Hematopoietic multipotent progenitor cell treated with erythropoietin and hydrocortisone succinate and interleukin-3 and kit ligand, for 4 days (in vitro differentiated cells): Measurements from ENCODE around the gene SNX30.
A peak's percentile ranks its signal among the peaks of the same experiment; 100 is the strongest.
"Not testable (repeated sequence)": the region's sequence is repeated elsewhere in the genome, so short reads cannot be mapped to it uniquely, and the experiment has no call there.

Experiments used
- DNase-seq: peaks from one replicate; pipeline ENCODE4 v3.0.0-alpha.2; 2015

Gene SNX30

GRCh38 chr9:112750016-112750763 lies at the start of gene SNX30:
Gene SNX30, plus strand, starts transcription at chr9:112750760. Its CDS starts 242 bp downstream, at chr9:112751002.
- peak; percentile 94 for DNase-seq

GRCh38 chr9:112703304-112703703 lies 47.3 kb upstream of the SNX30 start:
- DNase-seq: no peak

GRCh38 chr9:112705768-112706427 lies 44.7 kb upstream of the SNX30 start:
- peak; percentile 22 for DNase-seq

GRCh38 chr9:112711050-112711689 lies 39.4 kb upstream of the SNX30 start:
- peak; percentile 60 for DNase-seq

GRCh38 chr9:112712678-112713077 lies 37.9 kb upstream of the SNX30 start:
- DNase-seq: no peak

GRCh38 chr9:112717661-112718331 lies 32.8 kb upstream of the SNX30 start, which contains the start of gene INIP:
Gene INIP, minus strand, starts transcription at chr9:112718117. Its CDS starts 1,632 bp downstream, at chr9:112716485.
- peak; percentile 99 for DNase-seq

GRCh38 chr9:112719241-112719691 lies 31.3 kb upstream of the SNX30 start:
- DNase-seq: no peak

- no peak for DNase-seq
Measured at GRCh38 chr9:112719696-112720095, 30.9 kb upstream of the SNX30 start.

GRCh38 chr9:112720113-112720780 lies 30.3 kb upstream of the SNX30 start:
- DNase-seq: peak; percentile 45

- not testable (repeated sequence) for DNase-seq
Measured at GRCh38 chr9:112722749-112723148, 27.8 kb upstream of the SNX30 start.

- DNase-seq: no peak
Measured at GRCh38 chr9:112725961-112726360, 24.6 kb upstream of the SNX30 start.

GRCh38 chr9:112726428-112726827 lies 24.1 kb upstream of the SNX30 start:
- no peak for DNase-seq

- no peak for DNase-seq
Measured at GRCh38 chr9:112728401-112728800, 22.2 kb upstream of the SNX30 start.

- no peak for DNase-seq
Measured at GRCh38 chr9:112731971-112732370, 18.6 kb upstream of the SNX30 start.

- no peak for DNase-seq
Measured at GRCh38 chr9:112734892-112735291, 15.7 kb upstream of the SNX30 start.

- DNase-seq: no peak
Measured at GRCh38 chr9:112743216-112743836, 7.2 kb upstream of the SNX30 start.

- DNase-seq: no peak
Measured at GRCh38 chr9:112744177-112744576, 6.4 kb upstream of the SNX30 start.

- DNase-seq: no peak
Measured at GRCh38 chr9:112747094-112747493, 3.5 kb upstream of the SNX30 start.

GRCh38 chr9:112750764-112751055 lies 150 bp downstream of the SNX30 start:
- no peak for DNase-seq

GRCh38 chr9:112751056-112751795 lies 666 bp downstream of the SNX30 start:
- peak; percentile 76 for DNase-seq

- DNase-seq: no peak
Measured at GRCh38 chr9:112752334-112753125, 2.0 kb downstream of the SNX30 start.
